Upper lobe of left lung (tissue), 6 donors: Measurements from ENCODE around the gene ATF5. TPM values are rescaled to one million over a fixed set of nuclear protein-coding genes. Genes with fewer than 3 reads are reported as not detected.

ENCODE experiments used
- ATAC-seq, 2 donors: fragments of 200-7000 bp; cut with Tn5 transposase; one replicate each; pipeline ENCODE4 v1.9.1; 2022; ENCODE audit warnings: mild to moderate bottlenecking in 2 of 2, moderate library complexity in 2 of 2; ENCODE audit not compliant: low FRiP score in 2 of 2
- DNase-seq, 2 donors: peaks; one replicate each; pipeline ENCODE4 v3.0.0-alpha.2; 2019 to 2020
- H3K27ac ChIP-seq, 4 donors: fragments of 200-600 bp; sonication (generic); one replicate each; pipeline ENCODE4 v1.5.1; 2016 to 2019
- H3K27me3 ChIP-seq, 4 donors: fragments of 200-600 bp; sonication (generic); one replicate each; pipeline ENCODE4 v1.5.1; 2017 to 2019
- H3K36me3 ChIP-seq, 4 donors: fragments of 200-600 bp; sonication (generic); one replicate each; pipeline ENCODE4 v1.5.1; 2016 to 2019
- H3K4me1 ChIP-seq, 4 donors: fragments of 200-600 bp; sonication (generic); one replicate each; pipeline ENCODE4 v1.5.1; 2018 to 2019
- H3K4me3 ChIP-seq, 4 donors: fragments of 200-600 bp; sonication (generic); one replicate each; pipeline ENCODE4 v1.5.1; 2017 to 2019; ENCODE audit warnings: mild to moderate bottlenecking in 2 of 4, moderate library complexity in 1 of 4
- H3K9me3 ChIP-seq, 4 donors: fragments of 200-600 bp; sonication (generic); one replicate each; pipeline ENCODE4 v1.5.1; 2018 to 2019
- EP300 ChIP-seq, 4 donors: sonication (generic); formaldehyde crosslinking; IDR thresholded peaks; one replicate each; pipeline ENCODE4 v1.5.1; 2017; ENCODE audit warnings: antibody characterized with exemption in 4 of 4, control low read depth in 2 of 4
- POLR2A ChIP-seq, 4 donors: fragments of 450-650 bp; IDR thresholded peaks; one replicate each; pipeline ENCODE4 v1.5.1; 2016 to 2017; ENCODE audit warnings: antibody characterized with exemption in 4 of 4, mild to moderate bottlenecking in 2 of 4
- POLR2AphosphoS5 ChIP-seq, 2 donors: sonication (generic); formaldehyde crosslinking; IDR thresholded peaks; one replicate each; pipeline ENCODE4 v1.5.1; 2017; ENCODE audit warnings: antibody characterized with exemption in 2 of 2
- WGBS, 2 donors: methylation state at CpG; one replicate each; pipeline ENCODE4 v1.1.5; 2017 to 2018; 5-methylcytosine and 5-hydroxymethylcytosine counted together
- total RNA-seq, 6 donors: library from RNA; depleted of rRNA in 4 of 6; stranded (reverse); fragments of >200 nt in 4 of 6; gene quantifications; one replicate each; pipeline versions ENCODE4 v1.1.0 to v1.2.1, GENCODE V29; 2016 to 2021
- TF ChIP-seq, protein P1 (sequence below), 6 experiments: fragments of 450-650 bp in 4 of 6; fragments of 200-600 bp in 2 of 6; sonication (generic) in 2 of 6; IDR thresholded peaks; one replicate each; pipeline ENCODE4 v1.5.1; 2016 to 2019; ENCODE audit warnings: antibody characterized with exemption in 6 of 6
- donor health status: DM: no; HTN: no; CAD: no; lungs with moderate emphysema.
- donor health status: DM: no; HTN: yes; CAD: no; lungs with severe emphysema.

The ATF5 gene
- total RNA-seq, 6 donors from 2014 or later = 10.0 to 25.8 (median 15.3) TPM

DNA sequence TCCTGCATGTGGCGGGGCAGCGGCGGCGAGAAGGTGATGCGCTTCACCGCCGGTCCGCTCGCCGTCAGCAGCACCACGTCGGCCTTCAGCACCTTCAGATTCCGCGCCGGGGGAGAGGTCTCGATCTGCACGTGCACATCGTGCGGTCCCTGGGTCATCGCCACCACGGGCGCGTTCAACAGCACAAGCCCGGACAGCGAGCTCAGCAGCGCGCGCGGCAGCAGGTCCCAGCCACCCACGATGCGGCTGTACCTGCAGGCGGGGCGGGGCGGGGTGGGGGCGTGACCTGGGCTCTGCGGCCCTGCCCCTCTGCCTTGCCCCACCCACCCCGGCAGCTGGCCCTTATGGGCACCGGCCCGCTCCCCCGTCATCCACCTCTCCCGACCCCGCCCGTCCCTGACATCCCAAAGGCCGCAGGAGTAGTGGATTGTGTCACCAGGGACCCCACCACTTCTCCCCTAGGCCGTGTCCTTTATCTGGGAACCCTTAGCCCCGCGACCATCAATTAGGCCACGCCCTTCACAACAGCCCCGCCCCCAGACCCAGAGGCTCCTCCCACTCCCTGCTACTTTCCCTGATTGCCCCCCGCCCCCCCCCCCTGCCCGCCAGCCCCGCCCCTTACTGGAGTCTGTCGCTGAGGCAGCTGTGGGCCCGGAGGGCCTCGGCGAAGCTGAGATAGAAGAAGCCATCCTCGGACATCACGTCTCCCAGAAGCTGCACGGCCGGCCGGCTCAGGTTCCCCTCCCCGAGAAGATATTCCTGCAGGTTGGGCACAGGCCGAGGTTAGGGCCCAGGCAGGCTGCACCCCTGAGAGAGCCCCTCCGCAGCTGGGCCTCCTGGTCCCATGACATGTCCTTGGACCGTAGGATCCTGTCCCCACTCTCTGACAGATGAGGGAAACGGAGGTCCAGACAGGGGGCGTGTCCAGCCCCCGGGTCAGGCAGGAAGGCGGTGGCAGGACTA lies 38.4 kb upstream of the ATF5 start:
- TF ChIP-seq POLR2A (IDR thresholded peaks at IDR 0.05) (no peak), POLR2AphosphoS5 (IDR thresholded peaks at IDR 0.05) (no peak), EP300 (IDR thresholded peaks at IDR 0.05) (no peak)
- TF ChIP-seq, protein P1, sequence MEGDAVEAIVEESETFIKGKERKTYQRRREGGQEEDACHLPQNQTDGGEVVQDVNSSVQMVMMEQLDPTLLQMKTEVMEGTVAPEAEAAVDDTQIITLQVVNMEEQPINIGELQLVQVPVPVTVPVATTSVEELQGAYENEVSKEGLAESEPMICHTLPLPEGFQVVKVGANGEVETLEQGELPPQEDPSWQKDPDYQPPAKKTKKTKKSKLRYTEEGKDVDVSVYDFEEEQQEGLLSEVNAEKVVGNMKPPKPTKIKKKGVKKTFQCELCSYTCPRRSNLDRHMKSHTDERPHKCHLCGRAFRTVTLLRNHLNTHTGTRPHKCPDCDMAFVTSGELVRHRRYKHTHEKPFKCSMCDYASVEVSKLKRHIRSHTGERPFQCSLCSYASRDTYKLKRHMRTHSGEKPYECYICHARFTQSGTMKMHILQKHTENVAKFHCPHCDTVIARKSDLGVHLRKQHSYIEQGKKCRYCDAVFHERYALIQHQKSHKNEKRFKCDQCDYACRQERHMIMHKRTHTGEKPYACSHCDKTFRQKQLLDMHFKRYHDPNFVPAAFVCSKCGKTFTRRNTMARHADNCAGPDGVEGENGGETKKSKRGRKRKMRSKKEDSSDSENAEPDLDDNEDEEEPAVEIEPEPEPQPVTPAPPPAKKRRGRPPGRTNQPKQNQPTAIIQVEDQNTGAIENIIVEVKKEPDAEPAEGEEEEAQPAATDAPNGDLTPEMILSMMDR (IDR thresholded peaks at IDR 0.05) = peak in 3 of 6 experiments; percentile 16 to 45 (median 21)
- H3K4me3 ChIP-seq = peak overlapping the region in 3 of 4 donors; percentile 33 to 52 (median 43)
- WGBS, 2 donors = 27 to 33% methylated on average over 9 to 20 of the region's 69 CpGs
- H3K27me3 ChIP-seq = peaks cover 0 to 3% (median 0%) of the 10 kb centered on the region in 4 donors
- H3K9me3 ChIP-seq = no peaks in the 10 kb centered on the region
- peaks cover 10 to 13% (median 11%) of the 10 kb centered on the region in 4 donors for H3K4me1 ChIP-seq
- peaks cover 0 to 16% (median 9%) of the 10 kb centered on the region in 4 donors for H3K36me3 ChIP-seq
- DNase-seq (peak; percentile 53 to 91), ATAC-seq (peak; percentile 38 to 41)
- H3K27ac ChIP-seq = no peak overlapping the region

DNA sequence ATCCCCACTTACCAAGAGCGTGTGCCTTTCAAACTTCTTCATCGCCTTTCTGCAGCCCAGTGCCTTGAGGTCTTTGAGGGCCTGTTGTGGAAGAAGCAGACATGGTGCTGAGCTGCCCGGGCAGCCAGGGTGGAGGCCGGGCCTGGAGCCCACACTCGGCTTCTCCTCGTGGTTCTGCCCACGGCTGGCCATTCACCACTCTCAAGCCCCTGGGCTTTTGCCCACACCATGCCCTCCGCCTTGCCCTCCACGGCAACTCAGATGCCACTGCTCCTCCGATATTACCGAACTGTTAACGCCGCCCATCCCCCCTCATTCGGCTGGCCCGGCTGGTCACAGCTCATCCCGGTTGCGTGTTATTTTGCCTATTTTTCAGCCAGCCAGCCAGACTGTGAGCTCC lies 37.6 kb upstream of the ATF5 start:
- DNase-seq (peak in 1 of 2 donors; percentile 56), ATAC-seq (no peak)
- TF ChIP-seq, protein P1 (IDR thresholded peaks at IDR 0.05) = no peak
- no peak for TF ChIP-seq POLR2A (IDR thresholded peaks at IDR 0.05)
- TF ChIP-seq POLR2AphosphoS5 (IDR thresholded peaks at IDR 0.05) = no peak
- TF ChIP-seq EP300 (IDR thresholded peaks at IDR 0.05) = no peak
- Histone ChIP-seq H3K27ac (no peak overlapping the region), H3K4me3 (no peak overlapping the region), H3K36me3 (peaks cover 0 to 9% (median 5%) of the 10 kb centered on the region in 4 donors), H3K4me1 (peaks cover 10 to 13% (median 13%) of the 10 kb centered on the region in 4 donors), H3K27me3 (peaks cover 0 to 3% (median 0%) of the 10 kb centered on the region in 4 donors), H3K9me3 (no peaks in the 10 kb centered on the region)
- WGBS, 2 donors = 85 to 88% methylated on average over 16 to 17 of the region's 17 CpGs

DNA sequence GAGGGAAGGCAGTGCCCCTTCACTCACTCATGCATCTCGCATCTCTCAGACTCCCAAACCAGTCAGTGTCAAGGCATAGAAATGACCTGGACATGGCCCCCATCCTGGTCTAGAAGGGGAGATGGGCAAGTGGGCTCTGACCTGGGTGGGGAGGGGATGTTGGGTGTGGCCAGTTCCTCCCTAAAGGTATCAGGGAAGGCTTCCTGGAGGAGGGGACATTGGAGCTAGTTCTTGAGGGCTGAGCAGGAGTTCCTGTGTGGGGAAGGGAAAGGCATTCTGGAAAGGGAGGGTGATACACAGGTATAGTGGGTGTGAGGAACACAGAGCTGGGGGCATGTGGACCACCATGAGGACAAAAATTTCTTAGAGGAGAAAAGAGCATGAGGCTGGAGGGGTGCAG lies 36.3 kb upstream of the ATF5 start:
- Histone ChIP-seq H3K4me3 (no peak overlapping the region), H3K27me3 (peaks cover 0 to 3% (median 0%) of the 10 kb centered on the region in 4 donors), H3K36me3 (peaks cover 0 to 8% (median 3%) of the 10 kb centered on the region in 4 donors), H3K4me1 (peaks cover 22 to 26% (median 25%) of the 10 kb centered on the region in 4 donors), H3K27ac (no peak overlapping the region), H3K9me3 (no peaks in the 10 kb centered on the region)
- ATAC-seq (no peak), DNase-seq (no peak)
- no peak for TF ChIP-seq POLR2A (IDR thresholded peaks at IDR 0.05)
- WGBS, 2 donors = 90 to 100% methylated on average over 1 of the region's 1 CpG

DNA sequence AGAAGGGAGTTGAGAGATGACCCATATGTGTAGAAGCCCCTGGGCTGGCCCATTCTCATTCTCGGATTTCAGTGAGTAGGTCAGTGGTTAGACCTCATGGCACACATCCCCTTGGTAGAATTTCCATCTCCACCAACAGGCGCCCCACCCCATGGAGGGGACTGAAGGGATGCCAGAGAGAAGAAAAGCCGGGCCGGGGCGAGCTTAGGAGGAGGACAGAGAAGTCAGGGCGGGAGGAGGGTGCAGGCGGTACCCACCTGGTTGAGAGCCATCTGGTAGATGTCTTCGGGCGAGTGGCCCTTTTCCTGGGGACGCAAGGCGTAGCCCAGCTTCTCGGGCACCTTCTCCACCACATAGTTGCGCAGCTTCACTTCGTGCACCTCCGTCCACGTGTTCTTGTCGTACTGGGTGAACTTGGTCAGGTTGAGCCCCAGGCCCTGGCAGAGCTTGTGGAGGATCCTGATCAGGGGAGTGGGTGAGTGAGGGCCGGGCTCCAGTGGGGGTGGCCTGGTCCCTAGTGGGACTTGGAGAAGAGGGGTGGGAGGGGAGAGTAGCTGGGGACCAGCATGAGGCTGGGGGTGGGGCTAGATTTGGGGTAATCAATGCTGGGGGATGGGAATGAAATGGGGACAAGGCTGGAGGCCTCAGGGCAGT lies 34.9 kb upstream of the ATF5 start:
- H3K4me3 ChIP-seq = no peak overlapping the region
- H3K9me3 ChIP-seq = no peaks in the 10 kb centered on the region
- 95 to 98% methylated on average over 16 to 18 of the region's 18 CpGs for WGBS, 2 donors
- peaks cover 27 to 32% (median 31%) of the 10 kb centered on the region in 4 donors for H3K4me1 ChIP-seq
- TF ChIP-seq, protein P1 (IDR thresholded peaks at IDR 0.05) = no peak
- TF ChIP-seq POLR2AphosphoS5 (IDR thresholded peaks at IDR 0.05) = no peak
- no peak for TF ChIP-seq EP300 (IDR thresholded peaks at IDR 0.05)
- TF ChIP-seq POLR2A (IDR thresholded peaks at IDR 0.05) = no peak
- H3K27ac ChIP-seq = no peak overlapping the region
- H3K36me3 ChIP-seq = peaks cover 0 to 1% (median 0%) of the 10 kb centered on the region in 4 donors
- DNase-seq (no peak), ATAC-seq (no peak)
- peaks cover 0 to 3% (median 0%) of the 10 kb centered on the region in 4 donors for H3K27me3 ChIP-seq
